ENCODE data around the gene KRTAP5-6. TPM values are rescaled to one million over a fixed set of nuclear protein-coding genes. Genes with fewer than 3 reads are reported as not detected.

The KRTAP5-6 gene
- total and polyA plus RNA-seq, 2 donors (not counting 1 experiment from before 2014, with no cell fraction given): not detected

GRCh38 chr11:1694064-1694845, 2.7 kb upstream of the KRTAP5-6 start:
- no peaks in the 10 kb centered on the region for H3K79me2 ChIP-seq (ENCODE audit: control insufficient read depth, insufficient read depth, low read length)
- H4K20me1 ChIP-seq (ENCODE audit: control insufficient read depth, insufficient read depth, low read length, poor library complexity, severe bottlenecking): no peaks in the 10 kb centered on the region
- H3K4me3 ChIP-seq (ENCODE audit: control extremely low read depth in 1 of 5, extremely low read depth in 1 of 5, insufficient read depth in 1 of 5, low read depth in 2 of 5, low read length in 4 of 5): peak overlapping the region in 1 of 5 experiments; percentile 19
- H3K27ac Mint-ChIP-seq: no peak overlapping the region
- intact Hi-C loops (cut with micrococcal nuclease): loop anchor here (5.0 kb wide), 1 partner anchor 42 kb away; no protein-coding TSS in a partner anchor
- H3K27ac ChIP-seq (ENCODE audit: low read length in 2 of 2): no peak overlapping the region
- WGBS (ENCODE audit: insufficient coverage): 49% methylated on average over 45 of the region's 45 CpGs
- H3K9ac ChIP-seq (ENCODE audit: low read length): no peak overlapping the region
- POLR2A ChIA-PET: interaction anchor here (1.7 kb wide), 2 partner anchors 138 to 457 kb away, joined by 7 to 12 read pairs; no protein-coding TSS in a partner anchor
- H3K4me1 ChIP-seq (ENCODE audit: control insufficient read depth in 2 of 2, insufficient read depth in 2 of 2, low read length in 2 of 2): peaks cover 8 to 14% of the 10 kb centered on the region in 2 donors
- H3K27me3 Mint-ChIP-seq: peaks cover 44% of the 10 kb centered on the region
- TF ChIP-seq, protein P1, sequence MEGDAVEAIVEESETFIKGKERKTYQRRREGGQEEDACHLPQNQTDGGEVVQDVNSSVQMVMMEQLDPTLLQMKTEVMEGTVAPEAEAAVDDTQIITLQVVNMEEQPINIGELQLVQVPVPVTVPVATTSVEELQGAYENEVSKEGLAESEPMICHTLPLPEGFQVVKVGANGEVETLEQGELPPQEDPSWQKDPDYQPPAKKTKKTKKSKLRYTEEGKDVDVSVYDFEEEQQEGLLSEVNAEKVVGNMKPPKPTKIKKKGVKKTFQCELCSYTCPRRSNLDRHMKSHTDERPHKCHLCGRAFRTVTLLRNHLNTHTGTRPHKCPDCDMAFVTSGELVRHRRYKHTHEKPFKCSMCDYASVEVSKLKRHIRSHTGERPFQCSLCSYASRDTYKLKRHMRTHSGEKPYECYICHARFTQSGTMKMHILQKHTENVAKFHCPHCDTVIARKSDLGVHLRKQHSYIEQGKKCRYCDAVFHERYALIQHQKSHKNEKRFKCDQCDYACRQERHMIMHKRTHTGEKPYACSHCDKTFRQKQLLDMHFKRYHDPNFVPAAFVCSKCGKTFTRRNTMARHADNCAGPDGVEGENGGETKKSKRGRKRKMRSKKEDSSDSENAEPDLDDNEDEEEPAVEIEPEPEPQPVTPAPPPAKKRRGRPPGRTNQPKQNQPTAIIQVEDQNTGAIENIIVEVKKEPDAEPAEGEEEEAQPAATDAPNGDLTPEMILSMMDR (IDR thresholded peaks at IDR 0.05): peak; percentile 70
- no peak for TF ChIP-seq EZH2 (IDR thresholded peaks at IDR 0.05; ENCODE audit: borderline replicate concordance, insufficient read depth, low read depth, low read length, poor library complexity, severe bottlenecking)
- no peak overlapping the region for H3K4me3 Mint-ChIP-seq
- H3K9me3 Mint-ChIP-seq (ENCODE audit: insufficient read depth): peaks cover 4% of the 10 kb centered on the region
- no peaks in the 10 kb centered on the region for H3K9me3 ChIP-seq (ENCODE audit: control extremely low read depth in 1 of 3, control insufficient read depth in 2 of 3, insufficient read depth in 1 of 3, low read length in 2 of 3)
- H3K27me3 ChIP-seq (replicated peaks in 1 of 4; ENCODE audit: control extremely low read depth in 1 of 4, control insufficient read depth in 3 of 4, insufficient read depth in 4 of 4, low read length in 3 of 4): peaks cover 0 to 43% (median 6%) of the 10 kb centered on the region in 4 experiments
- no peaks in the 10 kb centered on the region for H3K36me3 ChIP-seq (replicated peaks in 1 of 2; ENCODE audit: control extremely low read depth in 1 of 2, control insufficient read depth in 1 of 2, extremely low read depth in 1 of 2, insufficient read depth in 2 of 2, low read length in 1 of 2)
- H3K4me2 ChIP-seq (replicated peaks; ENCODE audit: low read depth, low read length, poor library complexity, severe bottlenecking): peak overlapping the region; percentile 79
- CTCF ChIA-PET: interaction anchor here (0.6 to 6.4 kb wide), 68 partner anchors 7 to 464 kb away, joined by 3 to 394 read pairs (median 5); partner anchors contain the start of genes CTSD, H19, IFITM10 and SYT8
- peak; percentile 85 for DNase-seq
- peaks cover 5% of the 10 kb centered on the region for H3K4me1 Mint-ChIP-seq
- peak; percentile 84 for ATAC-seq (ENCODE audit: low read depth)
- H2AFZ ChIP-seq (ENCODE audit: insufficient read depth, low read depth, low read length, poor library complexity, severe bottlenecking): peak overlapping the region; percentile 89

Measured in B cell (primary cell).